Thyroid gland (tissue), 4 donors: ENCODE results near the gene FNDC3B. TPM values are rescaled to one million over a fixed set of nuclear protein-coding genes. Genes with fewer than 3 reads are reported as not detected.
A peak's percentile ranks its signal among the peaks of the same experiment; 100 is the strongest.

ENCODE experiments used
- DNase-seq, 2 donors: peaks; one replicate each; pipeline ENCODE4 v3.0.0-alpha.2; 2019
- H3K27ac ChIP-seq, 3 donors: fragments of 200-600 bp; sonication (generic); 1 replicate in 2 of 3; 2 replicates in 1 of 3; pipeline ENCODE4 v1.5.1; 2016 to 2019; ENCODE audit warnings: mild to moderate bottlenecking in 1 of 3, moderate library complexity in 1 of 3
- H3K27me3 ChIP-seq: fragments of 200-600 bp; sonication (generic); one replicate; pipeline ENCODE4 v1.5.1; 2019
- H3K36me3 ChIP-seq, 2 donors: fragments of 200-600 bp; sonication (generic); one replicate each; pipeline ENCODE4 v1.5.1; 2016 to 2019
- H3K4me1 ChIP-seq, 2 donors: fragments of 200-600 bp; sonication (generic); one replicate each; pipeline ENCODE4 v1.5.1; 2017 to 2019
- H3K4me3 ChIP-seq, 3 donors: fragments of 200-600 bp; sonication (generic); replicated peaks in 1 of 3; 1 replicate in 2 of 3; 2 replicates in 1 of 3; pipeline ENCODE4 v1.5.1; 2016; ENCODE audit warnings: mild to moderate bottlenecking in 1 of 3
- H3K9me3 ChIP-seq: fragments of 200-600 bp; sonication (generic); one replicate; pipeline ENCODE4 v1.5.1; 2017
- CTCF ChIP-seq, 6 experiments: fragments of 200-600 bp in 3 of 6; fragments of 450-650 bp in 3 of 6; sonication (generic) in 3 of 6; IDR thresholded peaks; one replicate each; pipeline ENCODE4 v1.5.1; 2016 to 2019; ENCODE audit warnings: antibody characterized with exemption in 6 of 6, mild to moderate bottlenecking in 2 of 6, inconsistent platforms in 1 of 6, moderate library complexity in 1 of 6
- POLR2A ChIP-seq, 2 donors: fragments of 450-650 bp; IDR thresholded peaks; one replicate each; pipeline ENCODE4 v1.6.1; 2017; ENCODE audit warnings: antibody characterized with exemption in 2 of 2, mild to moderate bottlenecking in 2 of 2, moderate library complexity in 1 of 2
- WGBS, 2 donors: methylation state at CpG; one replicate each; pipeline ENCODE4 v1.1.5; 2017; 5-methylcytosine and 5-hydroxymethylcytosine counted together
- intact Hi-C: fragments of 100-400 bp; cut with DNase I; formaldehyde crosslinking; loops from one replicate; pipeline ENCODE4 v1.15.1; 2023
- total RNA-seq, 4 donors: library from RNA; depleted of rRNA; stranded (reverse); fragments of >200 nt; gene quantifications; one replicate each; pipeline ENCODE4 v1.2.3, GENCODE V29; 2016

Gene FNDC3B
- total RNA-seq, 4 donors from 2014 or later: 118 to 172 (median 146) TPM

DNA sequence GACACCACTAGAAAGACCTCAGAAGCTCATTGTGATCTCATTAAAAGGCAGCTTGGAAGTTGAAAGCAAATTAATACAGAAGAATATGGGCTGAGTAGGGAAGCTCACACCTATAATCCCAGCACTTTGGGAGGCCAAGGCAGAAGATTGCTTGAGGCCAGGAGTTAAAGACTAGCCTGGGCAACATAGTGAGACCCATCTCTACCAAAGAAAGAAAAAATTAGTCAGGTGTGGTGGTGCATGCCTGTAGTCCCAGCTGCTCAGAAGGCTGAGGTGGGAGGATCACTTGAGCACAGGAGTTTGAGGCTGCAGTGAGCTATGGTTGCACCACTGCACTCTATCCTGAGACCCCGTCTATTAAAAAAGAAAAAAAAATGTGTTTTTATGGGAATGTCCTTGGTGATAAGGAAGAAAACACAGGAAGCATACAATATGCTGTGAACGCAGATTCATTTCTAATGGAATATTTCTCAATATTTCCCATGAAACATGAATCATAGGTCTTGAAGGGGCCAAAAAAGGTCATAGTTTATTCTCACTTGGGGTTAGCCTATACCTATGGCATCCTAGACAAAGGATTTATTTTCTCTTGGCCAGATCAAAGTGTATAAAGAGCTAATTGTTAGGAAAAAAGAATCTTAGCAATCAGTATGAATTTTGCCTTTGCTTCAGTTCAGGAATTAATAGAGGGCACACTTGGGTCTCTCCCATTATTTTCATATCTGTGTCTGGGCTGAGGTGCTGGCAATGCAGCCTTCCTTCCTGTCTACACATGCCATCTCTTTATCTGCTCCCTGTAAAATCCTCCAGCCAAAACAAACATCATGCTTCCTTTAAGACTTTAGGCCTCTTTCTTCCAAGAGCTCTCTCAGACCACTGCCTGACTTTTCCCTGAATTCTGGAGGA lies 98.2 kb downstream of the FNDC3B start:
- WGBS, 2 donors: 64 to 67% methylated on average over 2 of the region's 2 CpGs
- no peaks in the 10 kb centered on the region for H3K27me3 ChIP-seq
- H3K36me3 ChIP-seq: no peaks in the 10 kb centered on the region
- no peak for TF ChIP-seq CTCF (IDR thresholded peaks at IDR 0.05)
- TF ChIP-seq POLR2A (IDR thresholded peaks at IDR 0.05): no peak
- no peaks in the 10 kb centered on the region for H3K9me3 ChIP-seq
- peaks cover 73 to 89% of the 10 kb centered on the region in 2 donors for H3K4me1 ChIP-seq
- intact Hi-C loops: no loop called here
- no peak overlapping the region for H3K4me3 ChIP-seq
- peak overlapping the region; percentile 33 to 71 (median 68) for H3K27ac ChIP-seq
- DNase-seq: no peak

DNA sequence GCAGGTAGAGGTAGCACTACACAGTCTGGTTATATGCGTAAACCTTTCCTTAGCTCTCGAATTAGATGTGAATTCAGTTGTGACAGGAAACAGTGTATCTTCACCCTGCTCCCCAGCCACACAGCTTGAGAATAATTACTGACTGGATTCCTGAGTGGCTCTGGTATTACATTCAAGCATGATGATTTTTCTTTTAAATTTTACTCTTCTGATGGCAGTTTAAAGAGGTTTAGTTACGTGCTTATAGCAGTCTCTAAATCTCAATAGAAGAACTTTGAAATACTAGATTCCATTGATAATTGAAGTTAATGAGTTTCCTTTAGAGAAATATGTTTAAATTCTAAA lies 98.8 kb downstream of the FNDC3B start:
- 50 to 56% methylated on average over 3 of the region's 3 CpGs for WGBS, 2 donors
- Histone ChIP-seq H3K4me3 (no peak overlapping the region), H3K4me1 (peaks cover 71 to 93% of the 10 kb centered on the region in 2 donors), H3K27ac (peak overlapping the region; percentile 33 to 71 (median 68)), H3K9me3 (no peaks in the 10 kb centered on the region), H3K36me3 (no peaks in the 10 kb centered on the region), H3K27me3 (no peaks in the 10 kb centered on the region)
- no peak for TF ChIP-seq POLR2A (IDR thresholded peaks at IDR 0.05)
- TF ChIP-seq CTCF (IDR thresholded peaks at IDR 0.05): no peak
- DNase-seq: no peak
- intact Hi-C loops: no loop called here

DNA sequence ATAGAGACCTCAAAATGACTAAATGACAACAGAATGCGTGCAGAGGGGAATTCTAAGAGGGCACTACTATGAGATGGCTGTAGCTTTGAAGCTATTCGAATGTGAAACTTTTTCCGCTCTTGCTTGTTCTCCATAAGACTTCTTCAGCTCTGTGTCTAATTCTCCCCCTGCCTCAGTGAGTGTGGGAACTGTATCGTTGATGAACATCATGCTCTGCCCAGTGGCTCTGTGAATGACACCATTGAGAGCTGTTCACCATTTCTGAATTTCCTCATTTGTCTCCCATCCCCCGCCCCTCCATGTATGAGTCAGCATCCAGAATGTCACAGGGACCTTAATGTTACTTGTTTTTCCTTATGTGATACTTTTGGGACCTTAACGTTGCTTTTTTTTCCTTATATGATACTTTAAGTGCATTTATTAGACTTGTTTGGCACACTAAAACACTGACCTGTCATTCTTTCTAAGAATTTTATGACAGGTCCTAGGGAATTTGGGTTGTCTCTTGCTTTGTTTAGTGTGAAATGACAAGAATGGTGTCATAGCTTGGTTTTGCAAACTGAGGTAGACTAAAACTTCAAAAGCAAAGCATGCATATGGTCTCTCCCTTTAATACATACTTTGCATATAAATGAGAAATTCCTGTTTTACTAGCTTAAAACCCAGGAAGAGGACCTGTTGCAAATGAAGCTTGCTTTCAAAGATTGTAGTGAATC lies 99.6 kb downstream of the FNDC3B start:
- TF ChIP-seq CTCF (IDR thresholded peaks at IDR 0.05) (no peak), POLR2A (IDR thresholded peaks at IDR 0.05) (no peak)
- H3K27ac ChIP-seq: peak overlapping the region; percentile 33 to 71 (median 68)

GRCh38 chr3:172139528-172140276 lies 100.3 kb downstream of the FNDC3B start:
- peaks cover 67 to 87% of the 10 kb centered on the region in 2 donors for H3K4me1 ChIP-seq

More for the DNA sequence above, 99.6 kb downstream of the FNDC3B start:
- H3K9me3 ChIP-seq: no peaks in the 10 kb centered on the region
- H3K27me3 ChIP-seq: no peaks in the 10 kb centered on the region
- no peaks in the 10 kb centered on the region for H3K36me3 ChIP-seq
- intact Hi-C loops: no loop called here
- H3K4me3 ChIP-seq: no peak overlapping the region
- DNase-seq: peak; percentile 77 to 79
- WGBS, 2 donors: 57% methylated on average over 6 of the region's 6 CpGs
- peaks cover 63 to 86% of the 10 kb centered on the region in 2 donors for H3K4me1 ChIP-seq

More at GRCh38 chr3:172139528-172140276, 100.3 kb downstream of the FNDC3B start:
- peak in 1 of 2 donors; percentile 20 for DNase-seq
- H3K36me3 ChIP-seq: no peaks in the 10 kb centered on the region
- no peaks in the 10 kb centered on the region for H3K27me3 ChIP-seq
- no peak for TF ChIP-seq POLR2A (IDR thresholded peaks at IDR 0.05)
- TF ChIP-seq CTCF (IDR thresholded peaks at IDR 0.05): no peak
- H3K27ac ChIP-seq: peak overlapping the region; percentile 33 to 71 (median 68)
- no peaks in the 10 kb centered on the region for H3K9me3 ChIP-seq
- H3K4me3 ChIP-seq: no peak overlapping the region
- intact Hi-C loops: no loop called here
- WGBS, 2 donors: 53 to 69% methylated on average over 3 of the region's 3 CpGs
